ENCODE data around the gene NUDT16L1. TPM values are rescaled to one million over a fixed set of nuclear protein-coding genes. Genes with fewer than 3 reads are reported as not detected.

NUDT16L1 gene
- total RNA-seq, 3 donors from 2014 or later: 22.4 to 38.0 (median 32.3) TPM

GRCh38 chr16:4699046-4699556 lies 5.7 kb downstream of the NUDT16L1 start:
- H3K4me1 ChIP-seq: peaks cover 13 to 20% of the 10 kb centered on the region in 2 donors
- no peaks in the 10 kb centered on the region for H3K9me3 ChIP-seq
- no peaks in the 10 kb centered on the region for H3K36me3 ChIP-seq
- no peak for DNase-seq (ENCODE audit: low spot score in 2 of 2)
- no peak for TF ChIP-seq POLR2AphosphoS5 (IDR thresholded peaks at IDR 0.05)
- no peak for TF ChIP-seq POLR2A (IDR thresholded peaks at IDR 0.05)
- TF ChIP-seq CTCF (IDR thresholded peaks at IDR 0.05): no peak
- no peak overlapping the region for H3K27ac ChIP-seq
- no peak overlapping the region for H3K4me3 ChIP-seq
- H3K27me3 ChIP-seq: no peaks in the 10 kb centered on the region
- intact Hi-C loops (cut with DNase I; ENCODE audit: low total_unique reads): no loop called here

- intact Hi-C loops (cut with DNase I; ENCODE audit: low total_unique reads): no loop called here
- no peak overlapping the region for H3K27ac ChIP-seq
- no peaks in the 10 kb centered on the region for H3K9me3 ChIP-seq
- H3K4me1 ChIP-seq: peaks cover 1 to 7% of the 10 kb centered on the region in 2 donors
- H3K36me3 ChIP-seq: no peaks in the 10 kb centered on the region
- no peak for TF ChIP-seq POLR2A (IDR thresholded peaks at IDR 0.05)
- TF ChIP-seq POLR2AphosphoS5 (IDR thresholded peaks at IDR 0.05): no peak
- no peak for TF ChIP-seq CTCF (IDR thresholded peaks at IDR 0.05)
- no peak for DNase-seq (ENCODE audit: low spot score in 2 of 2)
- no peak overlapping the region for H3K4me3 ChIP-seq
- H3K27me3 ChIP-seq: no peaks in the 10 kb centered on the region
These were observed 7.1 kb downstream of the NUDT16L1 start for GRCh38 chr16:4700380-4700996.

GRCh38 chr16:4700997-4701743 lies 7.8 kb downstream of the NUDT16L1 start:
- Histone ChIP-seq H3K27ac (no peak overlapping the region), H3K4me3 (no peak overlapping the region), H3K9me3 (no peaks in the 10 kb centered on the region), H3K36me3 (no peaks in the 10 kb centered on the region), H3K4me1 (peaks cover 0 to under 1% of the 10 kb centered on the region in 2 donors), H3K27me3 (no peaks in the 10 kb centered on the region)
- no peak for TF ChIP-seq CTCF (IDR thresholded peaks at IDR 0.05)
- TF ChIP-seq POLR2A (IDR thresholded peaks at IDR 0.05): no peak
- TF ChIP-seq POLR2AphosphoS5 (IDR thresholded peaks at IDR 0.05): no peak
- intact Hi-C loops (cut with DNase I; ENCODE audit: low total_unique reads): no loop called here
- no peak for DNase-seq (ENCODE audit: low spot score in 2 of 2)

GRCh38 chr16:4701791-4702465 lies 8.6 kb downstream of the NUDT16L1 start:
- intact Hi-C loops (cut with DNase I; ENCODE audit: low total_unique reads): no loop called here

More at GRCh38 chr16:4701791-4702465, 8.6 kb downstream of the NUDT16L1 start:
- Histone ChIP-seq H3K4me1 (no peaks in the 10 kb centered on the region), H3K27ac (no peak overlapping the region), H3K27me3 (no peaks in the 10 kb centered on the region), H3K9me3 (no peaks in the 10 kb centered on the region), H3K4me3 (no peak overlapping the region), H3K36me3 (no peaks in the 10 kb centered on the region)
- no peak for DNase-seq (ENCODE audit: low spot score in 2 of 2)
- no peak for TF ChIP-seq POLR2A (IDR thresholded peaks at IDR 0.05)
- no peak for TF ChIP-seq CTCF (IDR thresholded peaks at IDR 0.05)
- TF ChIP-seq POLR2AphosphoS5 (IDR thresholded peaks at IDR 0.05): no peak

Data from breast epithelium (tissue), 4 donors.